Bronchial epithelial cell (primary cell): Measurements from ENCODE around the gene VPS52. TPM values are rescaled to one million over a fixed set of nuclear protein-coding genes. Genes with fewer than 3 reads are reported as not detected.

Experiments used
- DNase-seq: peaks from one replicate; pipeline ENCODE4 v3.0.0-alpha.2; 2010; ENCODE audit warnings: low read depth
- FAIRE-seq: peaks from 2 replicates; lab custom pipeline; 2011; peaks lifted over from hg19 to GRCh38; lab: Jason Lieb, UNC
- H3K27me3 ChIP-seq: 2 replicates; pipeline ENCODE4 v1.5.1; 2011; ENCODE audit warnings: low read length; ENCODE audit not compliant: control insufficient read depth, insufficient read depth
- H3K36me3 ChIP-seq: 2 replicates; pipeline ENCODE4 v1.5.1; 2011; ENCODE audit warnings: low read length; ENCODE audit not compliant: control insufficient read depth, insufficient read depth
- H3K4me3 ChIP-seq: 2 replicates; pipeline ENCODE4 v1.5.1; 2011; ENCODE audit warnings: mild to moderate bottlenecking, low read depth, low read length, control low read depth
- total RNA-seq: library from RNA; depleted of rRNA; stranded (reverse); fragments of >200 nt; gene quantifications from 2 replicates; pipeline ENCODE4 v1.2.1, GENCODE V29; 2014
- TF ChIP-seq, protein P1 (sequence below): IDR thresholded peaks from 2 replicates; pipeline ENCODE4 v1.5.1; 2011; ENCODE audit warnings: mild to moderate bottlenecking, moderate library complexity, low read length, control low read depth, inconsistent platforms; ENCODE audit not compliant: insufficient read depth, severe bottlenecking

VPS52 gene
- total RNA-seq, 1 donor from 2014 or later = 22.1 TPM

DNA sequence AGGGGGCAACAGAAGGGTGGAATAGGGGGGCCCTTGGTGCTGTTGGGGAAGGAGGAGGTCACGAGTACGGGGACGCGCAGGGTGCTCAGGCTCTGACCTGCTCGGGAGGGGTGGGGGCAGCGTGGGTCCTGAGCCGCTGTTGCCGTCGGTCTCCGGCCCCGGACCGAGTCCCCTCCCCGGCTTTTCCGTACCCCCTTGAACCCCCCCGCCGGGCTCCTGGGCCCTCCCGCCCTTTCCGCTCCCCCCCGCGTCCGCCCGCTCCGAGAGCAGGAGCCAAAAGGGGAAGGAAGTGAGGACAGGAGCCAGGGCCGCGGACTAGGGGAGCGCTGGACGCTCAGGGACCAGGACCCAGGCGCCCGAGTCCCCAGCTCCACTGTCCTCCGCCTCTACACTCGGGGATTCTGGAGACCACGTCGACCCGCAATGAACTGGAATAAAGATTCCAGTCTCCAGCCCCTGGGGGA, 27.1 kb upstream of the VPS52 start, which contains the start of gene RGL2:
RGL2 (minus strand) TSS at position 170 of the 464 bp plus-strand sequence. CDS start 332 bp downstream, outside the sequence.
- DNase-seq (peak; percentile 32), FAIRE-seq (no peak)
- TF ChIP-seq, protein P1, sequence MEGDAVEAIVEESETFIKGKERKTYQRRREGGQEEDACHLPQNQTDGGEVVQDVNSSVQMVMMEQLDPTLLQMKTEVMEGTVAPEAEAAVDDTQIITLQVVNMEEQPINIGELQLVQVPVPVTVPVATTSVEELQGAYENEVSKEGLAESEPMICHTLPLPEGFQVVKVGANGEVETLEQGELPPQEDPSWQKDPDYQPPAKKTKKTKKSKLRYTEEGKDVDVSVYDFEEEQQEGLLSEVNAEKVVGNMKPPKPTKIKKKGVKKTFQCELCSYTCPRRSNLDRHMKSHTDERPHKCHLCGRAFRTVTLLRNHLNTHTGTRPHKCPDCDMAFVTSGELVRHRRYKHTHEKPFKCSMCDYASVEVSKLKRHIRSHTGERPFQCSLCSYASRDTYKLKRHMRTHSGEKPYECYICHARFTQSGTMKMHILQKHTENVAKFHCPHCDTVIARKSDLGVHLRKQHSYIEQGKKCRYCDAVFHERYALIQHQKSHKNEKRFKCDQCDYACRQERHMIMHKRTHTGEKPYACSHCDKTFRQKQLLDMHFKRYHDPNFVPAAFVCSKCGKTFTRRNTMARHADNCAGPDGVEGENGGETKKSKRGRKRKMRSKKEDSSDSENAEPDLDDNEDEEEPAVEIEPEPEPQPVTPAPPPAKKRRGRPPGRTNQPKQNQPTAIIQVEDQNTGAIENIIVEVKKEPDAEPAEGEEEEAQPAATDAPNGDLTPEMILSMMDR = no peak
- Histone ChIP-seq H3K4me3 (peak within 1 kb of the TSS; percentile 90), H3K27me3 (no peaks in the 10 kb centered on the region), H3K36me3 (peaks cover 18% of the 10 kb centered on the region)

DNA sequence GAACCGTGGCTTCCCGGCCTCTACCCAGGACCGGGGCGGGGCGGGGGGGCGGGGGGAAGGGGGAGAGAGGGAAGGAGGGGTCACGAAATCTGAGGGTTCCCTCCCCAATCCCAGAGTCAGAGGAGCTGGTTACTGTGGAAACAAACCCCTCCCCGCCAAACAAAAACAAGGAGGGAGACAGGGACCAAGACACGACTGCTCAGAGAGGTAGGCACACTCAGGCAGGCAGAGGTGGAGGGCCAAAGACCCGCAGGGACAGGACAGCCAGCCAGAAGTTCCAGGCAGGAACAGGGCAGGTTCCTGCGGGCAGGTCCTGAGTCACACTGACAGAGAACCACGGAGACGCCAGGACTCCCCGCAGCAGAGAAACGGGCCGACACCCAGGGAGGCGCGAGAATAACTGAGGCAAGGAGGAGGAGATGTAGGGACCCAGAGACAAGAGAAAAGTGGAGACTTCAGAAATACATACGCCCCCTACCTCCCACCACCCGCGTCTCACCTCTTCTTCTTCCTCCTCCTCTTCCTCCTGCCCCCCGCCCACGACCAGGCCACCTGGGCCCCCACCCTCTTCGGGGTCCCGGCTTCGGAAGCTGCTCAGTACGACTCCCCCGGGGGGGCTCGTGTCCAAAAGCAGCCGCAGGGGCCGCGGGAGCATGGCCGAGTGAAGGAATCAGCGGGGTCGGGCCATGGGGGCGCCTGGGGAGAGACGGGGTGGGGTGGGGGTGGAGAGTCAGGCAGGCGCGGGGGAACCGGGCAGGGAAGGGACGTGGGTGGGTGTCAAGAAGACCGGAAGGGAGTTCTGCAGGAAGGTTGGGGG, 26.5 kb upstream of the VPS52 start:
- H3K36me3 ChIP-seq = peaks cover 23% of the 10 kb centered on the region
- FAIRE-seq (no peak), DNase-seq (peak; percentile 93)
- TF ChIP-seq, protein P1 = no peak
- no peaks in the 10 kb centered on the region for H3K27me3 ChIP-seq
- H3K4me3 ChIP-seq = peak overlapping the region; percentile 90

DNA sequence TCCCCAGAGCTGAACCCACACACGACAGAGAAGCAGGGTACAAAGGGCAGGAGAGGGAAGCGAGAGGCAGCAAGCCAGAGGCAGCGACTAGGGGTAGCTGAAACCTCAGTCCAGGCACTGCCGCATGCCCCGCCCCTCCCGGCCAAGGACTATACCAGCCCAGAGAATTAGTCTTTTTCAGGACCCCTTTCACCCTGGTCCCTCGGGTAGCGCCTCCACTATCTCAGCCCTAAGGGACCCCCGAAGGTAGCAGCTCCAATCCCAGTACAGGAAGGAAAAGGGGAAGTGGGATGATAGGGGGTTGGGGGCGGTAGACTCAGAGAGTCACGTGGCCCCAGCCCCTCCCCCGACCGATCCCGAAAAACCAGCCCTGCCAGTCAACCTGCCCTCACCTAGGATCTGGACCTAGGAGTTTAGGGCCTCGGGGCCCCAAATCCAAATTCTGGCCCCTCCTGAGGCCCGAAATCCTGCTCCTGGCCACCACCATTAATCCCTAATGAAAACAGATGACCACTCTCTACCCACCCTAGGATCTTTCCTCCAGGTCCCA, 25.8 kb upstream of the VPS52 start:
- no peak for FAIRE-seq
- TF ChIP-seq, protein P1 = no peak
- no peaks in the 10 kb centered on the region for H3K27me3 ChIP-seq
- peak overlapping the region; percentile 90 for H3K4me3 ChIP-seq
- peak; percentile 65 for DNase-seq
- H3K36me3 ChIP-seq = peaks cover 24% of the 10 kb centered on the region

DNA sequence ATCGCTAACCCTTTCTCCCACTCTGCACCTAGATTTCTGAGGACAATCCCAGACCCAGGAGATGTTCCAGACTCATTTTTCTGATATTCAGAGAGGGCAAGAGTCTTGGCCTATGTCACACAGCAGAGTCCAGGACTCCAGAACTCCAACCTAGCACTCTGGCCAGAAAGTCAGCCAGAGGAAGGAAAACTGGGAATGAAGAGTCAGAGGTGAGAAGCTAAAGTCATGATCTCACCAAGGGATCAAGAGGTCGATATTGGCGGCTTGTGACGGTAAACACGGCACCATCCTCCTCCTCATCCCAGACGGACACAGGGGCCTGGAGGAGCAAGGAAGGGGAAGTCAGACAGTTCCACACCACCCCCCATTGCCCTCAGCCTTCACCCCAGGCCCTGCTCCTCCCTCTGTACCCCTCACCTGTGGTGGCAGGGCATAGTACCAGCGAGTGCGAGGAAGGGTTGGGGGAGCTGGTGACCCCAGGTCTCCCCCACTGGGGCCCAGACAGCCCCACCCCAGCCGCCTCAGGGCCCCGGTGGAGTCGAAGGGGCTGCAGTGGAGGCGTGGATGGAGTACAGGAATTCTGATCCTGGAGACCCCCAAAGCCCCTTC, 25.2 kb upstream of the VPS52 start:
- FAIRE-seq (no peak), DNase-seq (no peak)
- TF ChIP-seq, protein P1 = no peak
- Histone ChIP-seq H3K36me3 (peaks cover 24% of the 10 kb centered on the region), H3K4me3 (peak overlapping the region; percentile 90), H3K27me3 (no peaks in the 10 kb centered on the region)

DNA sequence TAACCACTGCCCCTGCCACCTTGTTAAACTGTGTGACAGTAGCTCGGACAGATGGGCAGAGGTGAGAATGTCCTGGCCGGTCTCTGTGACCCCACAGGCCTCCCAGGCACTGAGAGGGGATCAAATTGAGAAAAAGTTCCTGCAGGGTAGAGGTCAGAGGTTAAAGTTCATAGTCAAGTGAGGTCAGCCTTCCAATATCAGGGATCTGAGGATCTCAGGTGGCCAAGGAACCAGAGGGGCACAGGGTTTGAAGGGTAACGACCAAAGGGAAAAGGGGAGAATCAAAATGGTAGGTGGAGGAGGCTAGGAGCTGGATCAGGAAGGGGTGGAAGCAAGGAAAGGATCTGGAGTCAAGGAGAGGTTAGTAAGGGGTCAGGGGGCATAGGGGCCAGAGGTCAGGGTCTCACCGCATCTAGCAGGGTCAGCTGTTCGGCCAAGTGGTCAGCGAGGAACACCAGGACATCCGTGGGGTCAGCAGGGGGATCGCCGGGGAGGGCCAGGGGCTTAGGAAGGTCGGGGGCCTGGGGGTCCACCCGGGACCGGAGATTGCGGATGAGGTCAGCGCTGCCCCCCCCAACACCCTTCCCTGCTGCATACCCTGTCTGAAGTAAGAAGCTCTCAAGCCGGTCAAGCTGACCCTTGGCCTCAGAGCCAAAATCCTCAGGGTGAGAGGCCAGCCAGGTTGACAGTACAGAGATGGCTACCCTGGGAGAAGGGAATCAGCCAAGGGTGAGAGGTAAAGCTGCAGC, 24.1 kb upstream of the VPS52 start:
- Histone ChIP-seq H3K36me3 (peaks cover 27% of the 10 kb centered on the region), H3K4me3 (no peak overlapping the region), H3K27me3 (no peaks in the 10 kb centered on the region)
- DNase-seq (no peak), FAIRE-seq (no peak)
- TF ChIP-seq, protein P1 = no peak
